ENCODE results near the gene PSD. TPM values are rescaled to one million over a fixed set of nuclear protein-coding genes. Genes with fewer than 3 reads are reported as not detected.

PSD gene
- total RNA-seq, 1 donor from 2014 or later = under 0.01 TPM

- Histone ChIP-seq H3K36me3 (ENCODE audit: control insufficient read depth, insufficient read depth, low read length) (peaks cover 34% of the 10 kb centered on the region), H3K4me3 (ENCODE audit: low read depth, low read length) (no peak overlapping the region), H3K27me3 (ENCODE audit: control insufficient read depth, insufficient read depth, low read length) (no peaks in the 10 kb centered on the region)
- DNase-seq (ENCODE audit: low read depth) = no peak
- TF ChIP-seq CTCF (IDR thresholded peaks at IDR 0.05; ENCODE audit: insufficient read depth, low read length, severe bottlenecking) = no peak
- no peak for FAIRE-seq
Observed at GRCh38 chr10:102371295-102371694, 47.3 kb downstream of the PSD start.

GRCh38 chr10:102368077-102368476 is 50.5 kb downstream of the PSD start:
- Histone ChIP-seq H3K27me3 (ENCODE audit: control insufficient read depth, insufficient read depth, low read length) (no peaks in the 10 kb centered on the region), H3K4me3 (ENCODE audit: low read depth, low read length) (no peak overlapping the region), H3K36me3 (ENCODE audit: control insufficient read depth, insufficient read depth, low read length) (peaks cover 44% of the 10 kb centered on the region)
- FAIRE-seq (no peak), DNase-seq (ENCODE audit: low read depth) (peak; percentile 51)
- no peak for TF ChIP-seq CTCF (IDR thresholded peaks at IDR 0.05; ENCODE audit: insufficient read depth, low read length, severe bottlenecking)

- no peak for TF ChIP-seq CTCF (IDR thresholded peaks at IDR 0.05; ENCODE audit: insufficient read depth, low read length, severe bottlenecking)
- DNase-seq (ENCODE audit: low read depth) = peak; percentile 22
- H3K36me3 ChIP-seq (ENCODE audit: control insufficient read depth, insufficient read depth, low read length) = peaks cover 47% of the 10 kb centered on the region
- no peaks in the 10 kb centered on the region for H3K27me3 ChIP-seq (ENCODE audit: control insufficient read depth, insufficient read depth, low read length)
- no peak for FAIRE-seq
- no peak overlapping the region for H3K4me3 ChIP-seq (ENCODE audit: low read depth, low read length)
Observed at GRCh38 chr10:102367441-102367840, 51.1 kb downstream of the PSD start.

GRCh38 chr10:102358712-102359382 is 59.7 kb downstream of the PSD start:
- H3K27me3 ChIP-seq (ENCODE audit: control insufficient read depth, insufficient read depth, low read length) = no peaks in the 10 kb centered on the region
- DNase-seq (ENCODE audit: low read depth) (no peak), FAIRE-seq (peak; percentile 87)
- H3K36me3 ChIP-seq (ENCODE audit: control insufficient read depth, insufficient read depth, low read length) = peaks cover 43% of the 10 kb centered on the region
- no peak overlapping the region for H3K4me3 ChIP-seq (ENCODE audit: low read depth, low read length)
- TF ChIP-seq CTCF (IDR thresholded peaks at IDR 0.05; ENCODE audit: insufficient read depth, low read length, severe bottlenecking) = no peak

GRCh38 chr10:102354451-102354850 is 64.1 kb downstream of the PSD start:
- no peak for TF ChIP-seq CTCF (IDR thresholded peaks at IDR 0.05; ENCODE audit: insufficient read depth, low read length, severe bottlenecking)
- Histone ChIP-seq H3K27me3 (ENCODE audit: control insufficient read depth, insufficient read depth, low read length) (no peaks in the 10 kb centered on the region), H3K4me3 (ENCODE audit: low read depth, low read length) (no peak overlapping the region), H3K36me3 (ENCODE audit: control insufficient read depth, insufficient read depth, low read length) (peaks cover 32% of the 10 kb centered on the region)
- FAIRE-seq = no peak
- DNase-seq (ENCODE audit: low read depth) = no peak

Other genes with a start within 250 kb of the PSD start
- gene ELOVL3, start 192.5 kb downstream of the PSD start, total RNA-seq = not detected in 2 replicates
- gene PITX3, start 177.3 kb downstream of the PSD start, total RNA-seq = not detected in 2 replicates
- 8.7 and 12.7 TPM in 2 replicates for gene GBF1, start 173.3 kb downstream of the PSD start, total RNA-seq
- gene NFKB2, start 23.1 kb downstream of the PSD start, total RNA-seq = 6.8 and 13.2 TPM in 2 replicates
- 9.7 and 12.5 TPM in 2 replicates for gene FBXL15, start 2.1 kb upstream of the PSD start, total RNA-seq
- 29.7 and 31.5 TPM in 2 replicates for gene CUEDC2, start 13.8 kb upstream of the PSD start, total RNA-seq
- 2.9 and 6.3 TPM in 2 replicates for gene C10orf95, start 32.8 kb upstream of the PSD start, total RNA-seq
- gene ACTR1A, start 83.9 kb upstream of the PSD start, total RNA-seq = 53.2 and 79.6 TPM in 2 replicates
- gene SUFU, start 85.2 kb upstream of the PSD start, total RNA-seq = 0.79 and 0.90 TPM in 2 replicates
- gene TRIM8, start 225.7 kb upstream of the PSD start, total RNA-seq = 31.1 and 41.2 TPM in 2 replicates